Heart right ventricle (tissue), 16 donors: ENCODE results near the gene INPP5D. TPM values are rescaled to one million over a fixed set of nuclear protein-coding genes. Genes with fewer than 3 reads are reported as not detected.
A peak's percentile ranks its signal among the peaks of the same experiment; 100 is the strongest.

Source experiments
- ATAC-seq, 8 donors: fragments of 200-7000 bp; cut with Tn5 transposase; one replicate each; pipeline ENCODE4 v1.9.1; 2020; ENCODE audit warnings: mild to moderate bottlenecking in 8 of 8, moderate library complexity in 8 of 8, moderate number of reproducible peaks in 1 of 8
- DNase-seq, 2 donors: peaks; one replicate each; pipeline ENCODE4 v3.0.0-alpha.2; 2020
- H3K27ac ChIP-seq, 10 donors: fragments of 200-600 bp; sonication (generic) in 2 of 10; one replicate each; pipeline versions ENCODE4 v1.5.0 to v1.8.0; 2020 to 2022; ENCODE audit warnings: mild to moderate bottlenecking in 3 of 10
- H3K27me3 ChIP-seq, 7 donors: fragments of 200-600 bp; one replicate each; pipeline ENCODE4 v1.8.0; 2021 to 2022; ENCODE audit warnings: mild to moderate bottlenecking in 2 of 7
- H3K36me3 ChIP-seq, 9 donors: fragments of 200-600 bp; sonication (generic) in 1 of 9; one replicate each; pipeline versions ENCODE4 v1.5.0 to v1.8.0; 2020 to 2022; ENCODE audit warnings: mild to moderate bottlenecking in 2 of 9
- H3K4me1 ChIP-seq, 9 donors: fragments of 200-600 bp; sonication (generic) in 1 of 9; one replicate each; pipeline versions ENCODE4 v1.5.0 to v1.8.0; 2020 to 2022; ENCODE audit warnings: mild to moderate bottlenecking in 4 of 9
- H3K4me3 ChIP-seq, 10 donors: fragments of 200-600 bp; sonication (generic) in 2 of 10; one replicate each; pipeline versions ENCODE4 v1.5.0 to v1.8.0; 2020 to 2022; ENCODE audit warnings: mild to moderate bottlenecking in 7 of 10, moderate library complexity in 2 of 10
- H3K9me3 ChIP-seq, 11 donors: fragments of 200-600 bp in 10 of 11; sonication (generic) in 2 of 11; one replicate each; pipeline versions ENCODE4 v1.5.0 to v1.8.0; 2013 to 2022; ENCODE audit warnings: mild to moderate bottlenecking in 2 of 11, control low read depth in 1 of 11, moderate library complexity in 1 of 11
- CTCF ChIP-seq, 9 donors: fragments of 200-600 bp; sonication (generic) in 2 of 9; IDR thresholded peaks; one replicate each; pipeline versions ENCODE4 v1.5.0 to v1.8.0; 2021 to 2022; ENCODE audit warnings: antibody characterized with exemption in 9 of 9, mild to moderate bottlenecking in 5 of 9, moderate library complexity in 1 of 9
- WGBS, 2 donors: extraction: QIAGEN DNeasy Blood & Tissue Kit; methylation state at CpG; one replicate each; pipeline ENCODE4 v1.1.7; 2013; ENCODE audit warnings: inconsistent platforms in 1 of 2; 5-methylcytosine and 5-hydroxymethylcytosine counted together
- intact Hi-C, 10 donors: fragments of 100-400 bp; cut with DNase I; formaldehyde crosslinking; loops; one replicate each; pipeline versions ENCODE4 v1.11.1 to v1.14.2; 2022
- polyA plus RNA-seq, 2 donors: library from polyadenylated mRNA; stranded (reverse); fragments of 200-250 nt; gene quantifications; one replicate each; pipeline ENCODE4 v1.2.3, GENCODE V29; 2013
- total RNA-seq, 10 donors: library from RNA; stranded (reverse); fragmentation: NEBNext Ultra II Directional in 3 of 10; extraction: Animal tissue kit (Norgen Biotek cat#: 25700) in 3 of 10; gene quantifications; one replicate each; pipeline versions ENCODE4 v1.2.1 to v1.2.4, GENCODE V29; 2021 to 2023
- donor health status: Arrhythmogenic right ventricular cardiomyopathy.
- donor health status: ischemic (EF 13 %, LVEDD 7.1; RV severe dilation, severe dysfunction).
- donor health status: healthy with polysubstance abuse.
- donor health status: DM: no; HTN: yes; CAD: no.
- donor health status: DM: no; HTN: no; CAD: no.
- donor health status: ischemic (EF 25% LVEDD 6.9; RV normal size, moderate dysfunction).
- donor health status: ischemic (EF 25% LVEDD 5.7; RV mildly dilated, moderate dysfunction).
- donor health status: healthy.
- donor health status: DM: yes; HTN: yes; CAD: no.
- donor health status: Ischemic cardiomyopathy.
- donor health status: ischemic (EF 35%, LVEDD 5.7; RV mildly dilated, moderate dysfunction).
- donor health status: nonischemic (EF 11% LVEDD 7.7; RV severe dilation, severe dysfunction).
- donor health status: DM: yes; HTN: yes; CAD: no.
- donor health status: PGD.
- donor health status: ischemic (EF 29% LVEDD 5.4; RV normal size, mild dysfunction).
- donor health status: nonischemic (EF 23%, LVEDD 6.1; RV moderate dilation, normal function).

The INPP5D gene
- total and polyA plus RNA-seq, 12 donors: 2.9 to 17.2 (median 5.7) TPM

GRCh38 chr2:233203060-233203459 lies 142.9 kb downstream of the INPP5D start:
- 97 to 98% methylated on average over 5 of the region's 5 CpGs for WGBS, 2 donors
- H3K27me3 ChIP-seq: no peaks in the 10 kb centered on the region

GRCh38 chr2:233204286-233204936 lies 144.3 kb downstream of the INPP5D start:
- 88 to 90% methylated on average over 47 to 50 of the region's 50 CpGs for WGBS, 2 donors
- H3K27ac ChIP-seq: no peak overlapping the region

More at GRCh38 chr2:233203060-233203459, 142.9 kb downstream of the INPP5D start:
- H3K36me3 ChIP-seq: peaks cover 0 to 84% (median 0%) of the 10 kb centered on the region in 9 donors
- H3K4me1 ChIP-seq: peaks cover 0 to 25% (median 0%) of the 10 kb centered on the region in 9 donors
- H3K4me3 ChIP-seq: no peak overlapping the region
- no peak overlapping the region for H3K27ac ChIP-seq
- intact Hi-C loops: no loop called here
- no peak for TF ChIP-seq CTCF (IDR thresholded peaks at IDR 0.05)
- DNase-seq (no peak), ATAC-seq (no peak)
- H3K9me3 ChIP-seq: peaks cover 0 to 17% (median 0%) of the 10 kb centered on the region in 11 donors

GRCh38 chr2:233208382-233209116 lies 148.4 kb downstream of the INPP5D start:
- 77 to 79% methylated on average over 10 of the region's 10 CpGs for WGBS, 2 donors
- peaks cover 0 to 37% (median 0%) of the 10 kb centered on the region in 9 donors for H3K36me3 ChIP-seq
- H3K27ac ChIP-seq: no peak overlapping the region
- H3K27me3 ChIP-seq: no peaks in the 10 kb centered on the region
- peaks cover 0 to 40% (median 23%) of the 10 kb centered on the region in 9 donors for H3K4me1 ChIP-seq
- no peak overlapping the region for H3K4me3 ChIP-seq
- ATAC-seq (peak in 1 of 8 donors; percentile 6), DNase-seq (no peak)
- peaks cover 0 to 5% (median 0%) of the 10 kb centered on the region in 11 donors for H3K9me3 ChIP-seq
- TF ChIP-seq CTCF (IDR thresholded peaks at IDR 0.05): no peak
- intact Hi-C loops: no loop called here

More at GRCh38 chr2:233204286-233204936, 144.3 kb downstream of the INPP5D start:
- intact Hi-C loops: no loop called here
- Histone ChIP-seq H3K4me3 (no peak overlapping the region), H3K9me3 (peaks cover 0 to 17% (median 0%) of the 10 kb centered on the region in 11 donors), H3K27me3 (no peaks in the 10 kb centered on the region), H3K4me1 (peaks cover 0 to 38% (median 3%) of the 10 kb centered on the region in 9 donors), H3K36me3 (peaks cover 0 to 71% (median 0%) of the 10 kb centered on the region in 9 donors)
- no peak for TF ChIP-seq CTCF (IDR thresholded peaks at IDR 0.05)
- ATAC-seq (no peak), DNase-seq (no peak)

GRCh38 chr2:233209117-233209532 lies 149.0 kb downstream of the INPP5D start:
- WGBS, 2 donors: 59 to 64% methylated on average over 4 of the region's 4 CpGs
- DNase-seq (no peak), ATAC-seq (no peak)
- H3K9me3 ChIP-seq: no peaks in the 10 kb centered on the region
- H3K4me1 ChIP-seq: peaks cover 0 to 40% (median 23%) of the 10 kb centered on the region in 9 donors
- no peak overlapping the region for H3K27ac ChIP-seq
- no peaks in the 10 kb centered on the region for H3K27me3 ChIP-seq
- H3K36me3 ChIP-seq: peaks cover 0 to 31% (median 0%) of the 10 kb centered on the region in 9 donors
- intact Hi-C loops: no loop called here
- no peak for TF ChIP-seq CTCF (IDR thresholded peaks at IDR 0.05)
- H3K4me3 ChIP-seq: no peak overlapping the region
